Stimulated activated CD4-positive, alpha-beta T cell treated with anti-CD3 and anti-CD28 coated beads, Interleukin-1b, Interleukin-23, amount 100 ng/mL, for 1 hour (primary cell): Measurements from ENCODE around the gene IL24.
A peak's percentile ranks its signal among the peaks of the same experiment; 100 is the strongest.

Source experiments
- DNase-seq, 2 donors: peaks; one replicate each; pipeline ENCODE4 v3.0.0-alpha.2; 2020; ENCODE audit warnings: low read depth in 2 of 2

The IL24 gene

DNA sequence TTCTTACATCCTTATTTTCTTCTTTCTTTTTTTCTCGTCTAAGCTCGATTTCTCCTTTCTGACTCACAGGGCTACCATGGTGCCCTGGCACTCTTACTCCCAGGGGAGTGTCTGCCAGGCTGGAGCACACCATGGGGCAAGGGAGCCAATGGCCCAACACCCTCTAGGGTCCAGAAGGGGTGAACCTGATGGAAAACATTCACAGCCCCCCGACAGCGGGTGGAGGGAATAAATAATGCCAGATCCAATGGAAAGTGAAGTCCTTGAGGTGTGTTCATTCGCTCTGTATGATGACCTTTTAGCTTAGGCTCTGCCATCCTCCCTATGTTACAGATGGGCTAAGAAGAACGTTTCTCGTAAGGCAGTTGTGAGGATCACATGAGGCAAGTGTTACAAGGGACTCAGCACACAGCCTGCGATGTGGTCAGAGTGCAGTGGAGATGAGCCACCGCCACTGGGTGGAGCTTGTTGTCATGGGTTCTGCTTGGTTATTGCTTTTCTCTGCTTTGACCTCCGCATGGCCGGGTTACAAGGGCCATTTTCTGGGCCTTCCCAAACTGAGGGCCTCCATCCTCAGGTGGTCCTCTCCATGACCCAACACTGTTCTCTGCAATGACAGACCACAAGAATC is 28.0 kb downstream of the IL24 start:
- no peak for DNase-seq

DNA sequence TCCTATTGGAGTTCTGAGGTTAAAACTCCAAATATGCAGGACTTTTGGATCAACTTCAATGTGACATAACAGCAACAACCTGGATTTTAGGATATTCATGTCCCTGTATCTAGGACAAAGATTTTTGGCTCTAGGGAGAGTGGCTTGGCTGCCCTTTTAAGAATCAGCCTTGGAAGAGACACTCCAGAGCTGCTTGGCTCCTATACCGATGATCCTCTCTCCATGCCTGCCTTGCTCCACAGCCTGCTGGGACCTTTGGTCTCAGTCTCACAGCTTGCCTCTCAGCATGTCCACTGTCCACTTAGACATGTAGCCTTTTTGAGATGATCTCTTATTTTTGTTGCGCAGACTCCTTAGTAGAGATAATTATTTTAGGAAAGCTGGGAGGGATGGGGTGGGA is 29.0 kb downstream of the IL24 start:
- DNase-seq = no peak

DNA sequence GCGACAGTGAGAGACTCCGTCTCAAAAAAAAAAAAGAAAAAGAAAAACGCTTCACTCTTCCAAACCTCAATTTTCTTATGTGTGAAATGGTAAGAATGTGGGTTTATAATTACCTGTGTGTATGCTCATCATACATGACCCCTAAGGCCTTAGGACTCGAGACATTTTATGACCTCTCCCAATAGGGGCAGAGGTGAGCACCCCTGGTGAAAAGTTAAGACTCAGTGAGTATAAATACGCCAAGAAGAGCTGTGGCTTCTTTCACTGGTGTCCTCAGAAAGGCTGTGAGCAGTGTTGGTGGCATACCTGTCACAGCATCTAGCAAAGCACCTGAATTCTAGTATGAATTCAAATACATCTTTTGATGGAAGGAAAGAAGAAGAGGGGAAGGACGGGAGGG is 32.3 kb downstream of the IL24 start:
- DNase-seq = no peak

DNA sequence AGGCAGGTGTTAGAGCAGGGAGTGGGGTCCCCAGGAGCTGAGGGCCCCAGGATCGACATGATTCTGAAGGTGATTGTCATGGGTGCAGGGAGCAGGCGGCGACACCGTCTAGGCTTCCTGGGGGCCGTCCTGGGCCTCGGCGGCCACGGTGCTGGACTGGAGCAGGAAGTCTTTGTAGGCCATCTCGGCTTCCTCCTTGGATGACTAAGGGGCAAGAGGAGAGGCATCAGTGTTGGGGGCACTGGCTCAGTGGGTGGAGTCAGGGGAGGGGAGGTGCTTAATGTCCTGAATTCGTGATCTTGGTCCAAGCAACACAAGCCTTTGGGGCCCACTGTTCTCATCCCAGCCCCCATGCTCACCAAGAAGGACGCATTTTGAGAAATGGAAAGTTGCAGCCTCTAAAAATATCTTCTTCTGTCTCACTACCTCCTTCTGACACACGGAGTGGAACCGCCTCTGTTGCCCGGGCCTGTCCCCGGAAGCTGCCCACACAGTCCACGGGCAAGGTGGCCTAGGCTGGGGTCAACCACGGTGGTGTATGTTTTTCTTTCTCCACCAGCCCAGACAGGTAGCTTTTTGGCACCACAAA is 33.1 kb downstream of the IL24 start:
- DNase-seq = no peak

DNA sequence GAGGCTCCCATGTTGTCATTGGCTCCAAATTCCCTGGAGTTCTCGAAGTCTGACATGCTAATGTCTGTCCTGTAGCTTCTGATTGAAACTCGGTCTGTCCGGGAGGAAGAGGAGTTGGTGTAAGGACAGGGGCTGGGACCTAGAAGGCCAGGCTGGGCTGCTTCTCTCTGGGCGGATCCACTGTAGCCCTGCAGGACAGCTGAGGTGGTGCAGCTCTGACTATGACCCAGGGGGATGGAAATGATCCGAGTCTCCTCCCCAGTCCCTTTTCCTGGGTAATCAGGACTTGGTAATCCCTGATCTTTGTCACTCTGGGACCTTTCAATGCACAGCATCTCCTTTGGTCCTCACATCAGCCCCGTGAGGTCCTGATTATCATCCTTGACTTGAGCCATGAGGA is 34.5 kb downstream of the IL24 start:
- DNase-seq = no peak

DNA sequence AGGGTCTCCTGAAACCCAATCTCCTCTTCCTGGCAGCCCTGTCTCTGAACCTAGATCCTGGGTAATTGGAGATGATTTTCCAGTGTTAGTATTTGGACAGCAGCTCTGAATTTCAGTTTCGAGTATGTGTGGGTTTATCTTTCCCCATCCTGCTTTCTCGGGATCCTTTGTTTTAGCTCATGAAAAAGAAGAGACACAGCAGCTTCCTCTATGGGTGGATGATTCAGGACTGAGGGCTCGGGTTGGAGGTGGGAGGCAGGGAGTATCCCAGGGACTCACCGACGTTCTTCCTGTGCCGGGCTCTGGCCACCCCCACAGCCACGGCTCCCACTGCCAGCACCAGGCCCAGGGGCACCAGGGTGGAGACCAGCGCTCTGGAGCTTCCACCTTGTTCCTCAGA is 34.9 kb downstream of the IL24 start:
- no peak for DNase-seq

DNA sequence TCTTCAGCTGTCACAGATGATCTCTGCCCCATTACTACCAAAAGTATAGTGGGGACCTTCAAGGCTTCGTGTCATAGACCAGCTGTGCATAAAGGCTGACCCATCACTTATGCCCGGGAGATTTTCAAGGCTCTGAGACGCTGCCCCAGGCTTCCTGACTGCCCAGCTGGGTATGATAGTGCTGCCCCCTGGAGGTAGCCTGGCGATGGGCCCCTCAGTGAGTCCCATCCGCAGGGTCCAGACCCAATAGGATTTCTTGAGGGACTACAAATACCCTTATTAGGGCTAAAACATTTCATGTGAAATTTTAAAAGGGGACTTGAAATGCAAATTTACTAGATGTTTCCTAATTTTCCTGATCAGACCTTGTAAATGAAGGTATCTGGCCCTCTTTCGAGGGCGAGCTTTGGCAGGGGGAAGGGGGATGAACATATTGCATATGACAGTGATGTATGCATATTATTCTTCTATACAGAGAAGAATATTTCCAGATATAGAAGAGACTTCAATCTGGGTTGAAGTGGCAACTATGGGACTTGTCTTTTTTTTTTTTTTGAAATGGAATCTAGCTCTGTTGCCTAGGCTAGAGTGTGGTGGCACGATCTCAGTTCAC is 36.2 kb downstream of the IL24 start:
- peak; percentile 47 to 55 for DNase-seq

DNA sequence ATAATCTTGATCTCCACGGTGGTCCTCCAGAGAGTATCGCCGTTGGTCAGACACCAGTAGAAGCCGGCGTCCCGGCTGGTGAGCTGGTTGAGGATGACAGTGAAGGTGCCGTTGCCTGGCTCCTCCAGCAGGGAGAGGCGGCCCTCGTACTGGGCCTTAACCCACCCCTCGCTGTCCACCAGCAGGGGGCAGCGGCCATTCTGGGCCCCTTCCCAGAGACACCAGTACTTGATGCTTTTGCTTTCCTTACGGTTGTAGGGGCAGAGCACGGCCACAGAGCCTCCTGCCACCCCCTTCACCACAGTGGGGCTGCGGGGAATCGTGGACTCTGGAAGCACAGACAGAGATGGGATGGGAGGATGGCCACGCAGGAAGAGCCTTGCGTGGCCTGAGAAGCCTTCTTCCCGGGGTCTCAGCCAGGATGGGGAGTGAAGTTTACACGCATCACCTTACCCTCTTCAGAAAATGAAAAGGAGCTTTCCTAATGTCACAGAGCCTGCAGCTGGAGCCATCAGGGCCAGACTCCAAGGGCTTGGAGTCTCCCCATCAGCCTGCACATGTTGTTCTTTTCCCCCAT is 38.3 kb downstream of the IL24 start:
- DNase-seq = no peak

DNA sequence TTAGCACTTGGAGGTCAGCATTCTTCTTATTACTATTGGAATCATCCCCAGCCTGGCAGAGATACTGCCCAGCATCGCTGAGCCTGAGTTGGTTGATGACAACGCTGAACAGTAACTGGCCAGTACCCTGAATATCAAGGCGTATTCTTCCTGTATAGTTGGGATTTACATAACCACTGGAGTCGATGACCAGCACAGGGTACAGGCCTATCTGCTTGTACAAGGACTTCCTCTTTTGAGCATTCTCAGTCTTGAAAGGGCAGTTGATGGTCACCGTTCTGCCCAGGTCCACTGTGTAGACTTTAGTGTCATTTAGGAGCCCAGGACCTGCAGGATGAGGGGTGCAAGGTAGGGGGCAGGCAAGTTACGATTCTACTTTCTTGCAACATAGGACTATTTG is 40.2 kb downstream of the IL24 start:
- no peak for DNase-seq

DNA sequence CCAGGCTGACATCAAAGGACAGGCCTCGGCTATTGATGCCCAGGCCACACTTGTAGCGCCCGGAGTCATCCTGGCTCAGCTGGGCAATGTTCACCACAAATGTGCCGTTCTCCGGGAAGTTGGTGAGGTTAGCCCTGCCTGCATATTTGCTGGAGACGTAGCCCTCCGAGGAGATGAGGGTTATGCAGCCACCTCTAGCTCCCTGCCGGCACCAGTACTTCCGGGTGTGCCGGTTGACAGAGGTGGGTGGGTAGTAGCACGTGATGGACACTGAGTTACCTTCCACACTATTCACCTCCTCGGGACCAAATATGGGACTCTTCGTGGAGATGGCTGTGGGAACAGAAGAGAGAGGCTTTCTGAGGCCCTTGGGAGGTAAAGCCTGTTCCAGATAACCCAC is 41.9 kb downstream of the IL24 start:
- DNase-seq = no peak

DNA sequence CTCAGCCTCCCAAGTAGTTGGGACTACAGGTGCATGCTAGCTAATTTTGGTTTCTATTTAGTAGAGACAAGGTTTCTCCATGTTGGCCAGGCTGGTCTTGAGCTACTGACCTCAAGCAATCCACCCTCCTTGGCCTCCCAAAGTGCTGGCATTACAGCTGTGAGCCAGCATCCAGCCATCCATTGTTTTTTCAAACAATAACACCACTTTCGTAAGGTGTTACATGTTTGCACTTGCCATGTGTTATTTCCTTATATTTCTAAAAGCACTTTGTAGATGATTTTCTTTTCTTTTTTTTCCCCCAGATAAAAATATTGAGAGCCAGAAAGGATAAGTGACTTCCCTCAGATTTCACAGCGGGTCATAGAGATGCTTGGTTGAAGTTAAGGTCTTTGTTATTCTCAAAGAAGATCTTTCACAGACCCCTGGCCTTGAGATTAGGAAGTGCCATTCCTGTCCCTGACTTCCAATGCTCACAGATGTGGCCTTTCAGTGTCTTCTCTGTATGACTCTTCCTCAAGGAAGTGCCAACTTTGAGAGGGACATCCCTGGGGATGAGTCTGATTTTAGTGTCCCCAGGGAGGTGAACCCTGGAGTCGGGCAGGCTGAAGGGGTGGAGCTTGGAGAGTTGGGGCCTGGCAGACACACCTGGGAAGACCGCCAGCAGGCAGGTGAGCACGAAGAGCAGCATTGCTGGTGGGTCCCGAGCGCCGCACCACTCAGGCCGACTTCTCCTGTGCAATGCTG is 42.8 kb downstream of the IL24 start:
- no peak for DNase-seq

DNA sequence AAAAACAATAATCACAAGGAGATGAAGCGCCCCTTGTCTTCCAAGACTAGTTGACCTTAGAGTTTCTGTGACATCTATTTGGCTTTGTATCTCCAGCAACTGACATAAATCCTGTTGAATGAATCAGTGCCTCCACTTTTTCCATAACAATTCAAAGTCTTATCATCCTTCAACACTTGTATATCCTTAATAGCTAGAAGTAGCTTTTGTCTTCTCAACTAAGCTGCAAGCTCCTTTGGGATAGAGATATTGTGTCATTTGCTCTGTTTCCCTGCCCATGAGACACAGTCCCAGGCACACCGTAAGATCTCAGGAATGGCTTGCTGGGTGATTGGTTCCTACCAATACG is 43.3 kb downstream of the IL24 start:
- no peak for DNase-seq

DNA sequence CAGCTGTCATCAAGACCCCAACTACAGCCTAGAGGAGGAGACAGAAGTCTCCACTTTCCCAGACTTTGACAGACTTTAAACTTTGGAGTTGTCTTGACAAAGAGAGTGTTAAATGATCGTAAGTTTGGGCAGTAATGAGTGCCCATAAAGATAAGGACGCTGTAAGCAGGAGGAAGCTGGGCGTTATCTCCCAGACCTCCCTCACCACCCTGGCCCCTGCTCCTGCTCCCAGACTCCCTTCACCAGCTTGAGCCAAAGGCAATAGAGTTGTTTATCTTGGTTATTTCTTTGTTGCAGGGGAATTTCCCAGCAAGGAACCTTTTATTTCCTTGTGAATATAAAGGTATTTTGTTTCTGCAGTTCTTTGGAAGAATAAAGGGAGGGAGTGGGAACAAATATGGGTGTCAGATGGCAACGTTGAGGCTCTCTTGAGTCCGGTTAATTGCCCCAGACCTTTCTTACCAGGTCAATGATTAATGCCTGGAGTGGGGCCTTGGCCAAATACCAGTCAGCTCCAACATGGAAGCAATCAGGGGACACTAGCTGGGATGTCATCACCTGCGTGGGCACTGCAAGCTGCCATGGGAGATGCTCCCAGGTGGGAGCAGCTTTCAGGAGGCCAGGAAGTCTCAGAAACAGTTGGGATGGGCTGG is 44.6 kb downstream of the IL24 start:
- no peak for DNase-seq

DNA sequence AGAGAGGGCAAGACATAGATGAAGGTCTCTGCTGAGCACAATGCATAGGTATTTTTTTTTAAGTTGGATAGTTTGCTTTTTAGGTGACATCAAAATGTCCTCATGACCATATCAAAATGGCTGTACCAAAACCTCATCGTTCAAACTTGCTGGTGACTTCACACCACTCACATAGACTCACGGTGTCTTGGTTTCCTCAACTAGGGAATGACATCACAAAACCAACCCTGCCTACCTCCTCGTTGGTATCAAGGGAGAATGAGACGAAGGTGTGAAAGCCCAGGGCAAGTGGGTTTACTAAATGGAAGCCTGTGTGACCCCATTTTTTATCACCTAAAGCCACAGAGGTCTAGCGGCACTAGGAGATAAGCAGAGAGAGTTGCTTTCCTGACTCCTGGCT is 47.5 kb downstream of the IL24 start:
- no peak for DNase-seq

DNA sequence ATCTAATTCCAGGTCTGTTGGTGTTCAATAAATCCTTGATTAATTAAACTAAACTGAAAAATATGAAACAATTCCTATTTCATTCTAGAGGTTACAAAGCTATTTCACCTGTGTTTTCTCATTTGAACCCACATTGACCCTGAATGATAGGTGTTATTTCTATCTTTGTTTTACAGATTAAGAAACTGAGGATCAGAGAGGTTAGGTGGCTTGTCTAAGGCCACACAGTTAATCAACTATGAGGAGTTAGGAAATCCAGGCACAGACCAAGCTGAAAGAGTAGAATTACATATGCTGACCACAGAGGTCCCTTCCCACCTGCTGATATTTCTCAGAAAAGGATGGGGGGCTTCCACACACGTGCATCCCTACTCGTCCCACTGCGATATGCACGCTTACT is 48.5 kb downstream of the IL24 start:
- DNase-seq = no peak

DNA sequence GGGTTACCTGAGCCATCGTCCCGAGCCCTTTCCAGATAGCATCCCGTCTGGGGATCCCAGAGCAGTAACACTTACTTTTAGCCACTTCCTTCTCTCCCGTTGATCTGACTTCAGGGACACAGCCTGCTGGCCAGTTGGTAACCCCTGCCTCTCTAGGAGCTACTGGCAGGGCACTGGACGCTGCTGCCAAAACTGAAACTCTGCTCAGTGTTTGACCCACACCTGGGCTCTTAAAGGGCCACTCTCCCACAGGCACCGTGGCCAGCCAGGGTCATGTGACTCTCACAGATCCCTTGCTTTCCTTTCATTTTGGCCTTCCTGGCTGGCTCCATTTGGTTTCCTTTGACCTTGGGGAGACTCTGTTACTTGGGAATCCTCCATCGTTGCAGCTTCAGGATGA is 49.0 kb downstream of the IL24 start, which contains the start of gene PIGR:
TSS of gene PIGR (minus strand) at position 206 of the 400 bp plus-strand sequence. CDS start 5,935 bp downstream, outside the sequence.
- DNase-seq = no peak

DNA sequence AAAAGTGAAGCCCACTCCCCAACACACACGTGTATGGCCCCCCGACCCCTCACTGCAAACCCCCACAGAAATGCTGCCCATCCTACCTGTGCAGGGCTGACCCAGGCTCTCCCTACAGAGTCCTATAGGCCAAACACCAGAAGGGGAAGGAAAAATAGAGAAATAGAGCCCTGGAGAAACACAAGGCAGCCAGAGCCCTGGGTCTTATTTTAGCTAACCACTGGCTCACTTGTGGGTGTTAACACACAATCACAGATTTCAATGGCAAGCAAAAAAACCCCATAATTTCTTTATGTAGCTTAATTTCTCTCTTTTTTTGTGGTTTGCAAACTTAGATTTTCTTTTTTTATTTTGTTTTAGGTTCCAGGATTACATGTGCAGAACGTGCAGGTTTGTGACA is 50.0 kb downstream of the IL24 start:
- DNase-seq = no peak

DNA sequence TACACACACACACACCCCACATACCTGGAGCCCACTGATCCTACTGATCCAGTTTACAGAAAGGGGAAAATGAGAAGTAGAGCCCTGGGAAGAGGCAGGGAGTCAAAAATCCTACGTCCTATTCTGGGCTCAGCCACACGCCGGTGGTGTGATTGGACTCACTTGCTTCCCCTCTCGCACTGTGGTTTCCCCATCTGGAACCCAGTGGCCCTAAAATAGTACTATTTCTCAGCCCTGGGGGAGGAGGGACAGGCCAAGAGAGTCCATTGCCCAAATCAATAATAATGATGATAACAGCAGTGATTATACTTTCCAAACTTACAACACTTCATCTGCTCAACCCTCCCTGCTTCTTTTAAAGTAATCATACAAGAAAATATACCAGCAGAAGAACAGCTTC is 52.0 kb downstream of the IL24 start:
- DNase-seq = no peak

DNA sequence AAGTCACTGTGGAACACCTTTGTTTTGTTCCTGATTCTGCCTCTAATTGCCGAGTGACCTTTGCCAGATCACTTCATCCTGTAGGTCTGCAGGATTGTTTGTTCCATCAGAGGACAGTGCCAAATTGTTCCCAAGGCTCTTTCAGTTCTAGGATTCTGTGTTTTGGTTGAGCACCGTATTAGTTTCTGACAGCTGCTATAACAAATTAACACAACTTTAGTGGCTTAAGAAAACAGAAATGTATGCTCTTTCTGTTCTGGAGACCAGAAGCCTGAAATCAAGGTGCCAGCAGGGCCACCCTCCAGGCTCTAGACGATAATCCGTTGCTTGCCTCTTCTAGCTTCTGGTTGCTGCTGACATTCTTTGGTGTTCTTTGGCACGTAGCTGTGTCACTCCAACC is 52.4 kb downstream of the IL24 start:
- DNase-seq = no peak

DNA sequence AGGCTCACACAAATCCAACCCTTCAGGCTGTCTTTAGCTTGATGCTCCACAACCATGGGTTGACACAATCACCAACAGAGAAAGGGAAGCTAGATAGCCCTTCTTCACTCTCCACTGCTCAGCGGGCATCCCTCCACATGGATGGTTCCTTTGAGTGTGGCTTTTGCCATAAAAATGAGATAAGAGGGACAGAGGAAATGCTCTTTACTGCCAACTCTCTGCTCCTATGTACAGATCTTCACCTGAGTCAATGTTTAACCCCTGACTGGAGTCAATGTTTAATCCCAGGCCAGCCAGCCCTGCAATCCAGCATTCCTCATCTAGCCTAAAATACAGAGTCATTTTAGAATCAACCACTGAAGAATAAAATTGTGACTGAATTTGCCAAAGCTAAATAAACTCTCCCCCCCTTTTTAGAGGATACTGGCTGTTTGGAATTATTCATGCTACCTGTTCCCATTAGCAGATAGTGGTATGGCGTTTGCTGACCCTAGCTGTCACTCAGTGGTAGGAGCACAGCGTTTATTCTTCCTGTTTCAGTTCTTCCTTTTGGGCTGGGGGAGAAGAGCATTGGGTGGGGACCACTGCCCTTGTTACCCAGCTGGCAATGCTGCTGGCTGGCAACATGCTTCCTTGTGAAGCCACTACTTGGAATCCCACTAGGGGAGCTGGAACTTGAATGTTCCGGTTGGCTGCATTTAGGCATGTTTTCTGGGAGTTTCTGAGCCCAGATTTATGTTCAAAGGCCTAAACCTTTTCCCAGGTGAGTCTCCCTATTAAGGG is 54.3 kb downstream of the IL24 start:
- no peak for DNase-seq

DNA sequence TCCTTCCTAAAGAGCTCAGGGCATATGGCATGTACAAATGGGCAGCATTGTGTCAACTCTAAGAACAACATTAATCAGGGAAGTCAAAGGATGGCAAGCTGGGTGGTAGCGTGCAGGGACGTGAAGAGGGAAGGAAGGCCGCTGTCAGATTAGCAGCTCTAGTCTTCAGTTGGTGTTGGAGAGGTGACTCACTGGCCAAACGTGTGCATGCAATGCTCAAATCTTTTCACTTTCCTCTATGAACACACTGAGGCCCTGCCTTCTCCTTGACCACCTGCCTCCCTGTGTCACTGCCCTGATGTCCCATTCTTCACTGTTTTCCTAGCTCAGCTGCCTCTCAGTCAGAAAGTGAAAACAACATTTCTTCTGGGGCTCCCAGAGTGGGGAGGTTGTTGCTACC is 54.9 kb downstream of the IL24 start:
- no peak for DNase-seq
